PC-9 (cell line): ENCODE data around the gene GABRB1.

Experiments
- EZH2 ChIP-seq: fragments of 200-600 bp; sonication (generic); IDR thresholded peaks from 2 replicates; pipeline ENCODE4 v1.8.0; 2017; ENCODE audit warnings: antibody characterized with exemption, low read depth
- TF ChIP-seq, protein P1 (sequence below): fragments of 200-600 bp; sonication (generic); conservative IDR thresholded peaks from 2 replicates; pipeline ENCODE4 v1.6.1; 2017; ENCODE audit warnings: mixed run types, antibody characterized with exemption, mild to moderate bottlenecking, moderate library complexity

DNA sequence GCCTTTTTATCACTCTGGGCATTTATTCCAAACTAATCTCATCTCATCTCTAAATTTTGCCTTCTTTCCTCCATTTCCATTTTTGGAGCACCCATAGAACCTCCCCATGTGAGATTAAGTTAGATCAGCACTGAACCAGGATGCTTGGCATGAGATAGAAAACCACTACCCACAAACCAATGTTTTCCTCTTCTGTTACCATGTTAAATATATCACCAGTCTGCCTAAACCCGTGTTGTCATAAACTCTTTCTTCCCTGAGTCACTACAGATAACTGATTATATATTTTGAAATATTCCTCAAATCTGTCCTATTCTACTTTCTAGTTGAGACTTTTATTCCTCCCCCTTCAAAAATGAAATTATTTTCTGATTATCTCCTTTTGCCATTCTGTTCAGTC, 37.6 kb downstream of the GABRB1 start:
- no peak for TF ChIP-seq EZH2
- TF ChIP-seq, protein P1, sequence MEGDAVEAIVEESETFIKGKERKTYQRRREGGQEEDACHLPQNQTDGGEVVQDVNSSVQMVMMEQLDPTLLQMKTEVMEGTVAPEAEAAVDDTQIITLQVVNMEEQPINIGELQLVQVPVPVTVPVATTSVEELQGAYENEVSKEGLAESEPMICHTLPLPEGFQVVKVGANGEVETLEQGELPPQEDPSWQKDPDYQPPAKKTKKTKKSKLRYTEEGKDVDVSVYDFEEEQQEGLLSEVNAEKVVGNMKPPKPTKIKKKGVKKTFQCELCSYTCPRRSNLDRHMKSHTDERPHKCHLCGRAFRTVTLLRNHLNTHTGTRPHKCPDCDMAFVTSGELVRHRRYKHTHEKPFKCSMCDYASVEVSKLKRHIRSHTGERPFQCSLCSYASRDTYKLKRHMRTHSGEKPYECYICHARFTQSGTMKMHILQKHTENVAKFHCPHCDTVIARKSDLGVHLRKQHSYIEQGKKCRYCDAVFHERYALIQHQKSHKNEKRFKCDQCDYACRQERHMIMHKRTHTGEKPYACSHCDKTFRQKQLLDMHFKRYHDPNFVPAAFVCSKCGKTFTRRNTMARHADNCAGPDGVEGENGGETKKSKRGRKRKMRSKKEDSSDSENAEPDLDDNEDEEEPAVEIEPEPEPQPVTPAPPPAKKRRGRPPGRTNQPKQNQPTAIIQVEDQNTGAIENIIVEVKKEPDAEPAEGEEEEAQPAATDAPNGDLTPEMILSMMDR = no peak
